HFFc6 (cell line): ENCODE results near the gene PRKCE. TPM values are rescaled to one million over a fixed set of nuclear protein-coding genes. Genes with fewer than 3 reads are reported as not detected.
"Not testable (repeated sequence)": the region's sequence is repeated elsewhere in the genome, so short reads cannot be mapped to it uniquely, and the experiment has no call there.

ENCODE experiments used
- DNase-seq: peaks from one replicate; pipeline ENCODE4 v3.0.0-alpha.2; 2018
- H3K27ac Mint-ChIP-seq: 2 replicates; pipeline ENCODE4 v1.8.0; 2020; ENCODE audit warnings: mild to moderate bottlenecking, mixed read lengths
- H3K27me3 Mint-ChIP-seq: 2 replicates; pipeline ENCODE4 v1.8.0; 2021; ENCODE audit warnings: mild to moderate bottlenecking, moderate library complexity, mixed read lengths; ENCODE audit not compliant: insufficient read depth
- H3K36me3 Mint-ChIP-seq: 2 replicates; pipeline ENCODE4 v1.8.0; 2021; ENCODE audit warnings: low read depth, mixed read lengths
- H3K4me1 Mint-ChIP-seq: 2 replicates; pipeline ENCODE4 v1.8.0; 2020; ENCODE audit warnings: low read depth, mixed read lengths
- H3K4me3 Mint-ChIP-seq: 2 replicates; pipeline ENCODE4 v1.8.0; 2020; ENCODE audit warnings: mild to moderate bottlenecking, moderate library complexity, mixed read lengths
- H3K9me3 Mint-ChIP-seq: 2 replicates; pipeline ENCODE4 v1.8.0; 2020; ENCODE audit warnings: mild to moderate bottlenecking, mixed read lengths
- total RNA-seq, 6 experiments: library from RNA; stranded (reverse); fragmentation: NEBNext Ultra II Directional; extraction: Animal tissue kit (Norgen Biotek cat#: 25700); gene quantifications; 2 replicates in 1 of 6; 3 replicates in 5 of 6; pipeline ENCODE4 v1.2.3, GENCODE V29; 2021
- TF ChIP-seq, protein P1 (sequence below): fragments of 200-600 bp; sonication (generic); IDR thresholded peaks from 2 replicates; pipeline ENCODE4 v1.5.0; 2021; ENCODE audit warnings: antibody characterized with exemption, mild to moderate bottlenecking

The PRKCE gene
- total RNA-seq, 6 experiments from 2014 or later: 10.8 to 13.7 (median 12.0) TPM

DNA sequence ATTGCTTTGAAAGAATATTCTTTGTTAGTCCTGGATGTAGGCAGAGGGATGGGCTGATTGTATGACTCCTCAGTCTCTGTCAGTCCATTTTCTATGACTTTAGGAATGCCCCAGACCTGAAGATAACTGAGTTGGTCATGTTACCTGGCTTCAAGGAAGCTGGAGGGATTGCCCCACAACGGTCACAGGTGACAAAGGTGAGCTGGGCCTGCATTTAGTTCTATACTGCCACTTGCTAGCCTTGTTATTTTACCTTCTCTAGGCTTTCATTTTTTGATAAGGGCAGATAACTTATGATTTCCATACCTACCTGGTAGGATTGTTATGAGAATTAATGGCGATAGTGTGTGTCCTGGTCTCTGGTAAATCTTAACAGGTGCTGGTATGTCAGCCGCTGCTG is 260.1 kb downstream of the PRKCE start:
- Mint-ChIP-seq H3K36me3 (peaks cover 2% of the 10 kb centered on the region; the same call in 1 of the 2 replicates), H3K4me1 (peaks cover 18% of the 10 kb centered on the region), H3K27ac (no peak overlapping the region), H3K9me3 (no peaks in the 10 kb centered on the region), H3K4me3 (no peak overlapping the region), H3K27me3 (peaks cover 5% of the 10 kb centered on the region)
- no peak for DNase-seq
- TF ChIP-seq, protein P1, sequence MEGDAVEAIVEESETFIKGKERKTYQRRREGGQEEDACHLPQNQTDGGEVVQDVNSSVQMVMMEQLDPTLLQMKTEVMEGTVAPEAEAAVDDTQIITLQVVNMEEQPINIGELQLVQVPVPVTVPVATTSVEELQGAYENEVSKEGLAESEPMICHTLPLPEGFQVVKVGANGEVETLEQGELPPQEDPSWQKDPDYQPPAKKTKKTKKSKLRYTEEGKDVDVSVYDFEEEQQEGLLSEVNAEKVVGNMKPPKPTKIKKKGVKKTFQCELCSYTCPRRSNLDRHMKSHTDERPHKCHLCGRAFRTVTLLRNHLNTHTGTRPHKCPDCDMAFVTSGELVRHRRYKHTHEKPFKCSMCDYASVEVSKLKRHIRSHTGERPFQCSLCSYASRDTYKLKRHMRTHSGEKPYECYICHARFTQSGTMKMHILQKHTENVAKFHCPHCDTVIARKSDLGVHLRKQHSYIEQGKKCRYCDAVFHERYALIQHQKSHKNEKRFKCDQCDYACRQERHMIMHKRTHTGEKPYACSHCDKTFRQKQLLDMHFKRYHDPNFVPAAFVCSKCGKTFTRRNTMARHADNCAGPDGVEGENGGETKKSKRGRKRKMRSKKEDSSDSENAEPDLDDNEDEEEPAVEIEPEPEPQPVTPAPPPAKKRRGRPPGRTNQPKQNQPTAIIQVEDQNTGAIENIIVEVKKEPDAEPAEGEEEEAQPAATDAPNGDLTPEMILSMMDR: no peak

DNA sequence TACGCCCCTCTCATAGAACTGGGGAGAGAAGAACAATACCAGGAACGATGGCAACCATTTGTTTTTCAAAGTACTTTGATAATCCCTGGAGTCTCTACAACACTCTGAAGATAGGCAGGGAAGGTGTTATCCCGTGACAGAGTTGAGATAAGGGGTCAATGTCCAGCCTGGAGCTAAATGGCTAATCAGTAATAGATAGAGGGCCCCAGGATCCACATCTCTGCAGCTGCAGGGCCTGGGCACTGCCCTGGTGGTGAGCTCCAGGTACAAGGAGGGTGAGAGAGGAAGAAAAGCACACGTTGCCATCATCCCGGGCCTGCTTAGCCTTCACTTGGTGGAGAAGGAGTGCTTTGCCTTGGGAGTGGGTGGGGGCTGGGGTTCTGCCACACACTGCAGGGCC is 260.6 kb downstream of the PRKCE start:
- no peak overlapping the region for H3K4me3 Mint-ChIP-seq
- peaks cover 3% of the 10 kb centered on the region; the same call in 1 of the 2 replicates for H3K27me3 Mint-ChIP-seq
- peaks cover 7% of the 10 kb centered on the region; the same call in 1 of the 2 replicates for H3K36me3 Mint-ChIP-seq
- no peak for DNase-seq
- no peaks in the 10 kb centered on the region for H3K9me3 Mint-ChIP-seq
- H3K27ac Mint-ChIP-seq: no peak overlapping the region
- TF ChIP-seq, protein P1: no peak
- H3K4me1 Mint-ChIP-seq: peaks cover 18% of the 10 kb centered on the region

DNA sequence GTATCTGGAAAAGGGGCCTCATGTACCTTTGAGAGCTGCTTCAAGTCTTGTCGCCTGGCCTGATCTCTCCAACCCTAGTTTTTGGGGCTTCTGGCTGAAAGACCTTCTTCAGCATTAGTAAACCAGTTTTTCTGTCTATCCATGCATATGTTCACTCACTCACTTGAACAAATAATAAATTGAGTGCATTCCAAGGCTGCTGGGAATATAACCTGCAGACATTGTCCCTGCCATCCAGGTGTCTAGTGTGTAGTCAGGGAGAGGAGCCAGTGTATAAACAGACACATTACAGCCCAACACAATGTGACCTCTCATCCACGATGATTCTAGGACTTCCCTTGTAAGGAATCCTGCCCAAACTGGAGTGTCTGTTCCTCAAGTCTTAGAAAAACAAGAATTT is 262.1 kb downstream of the PRKCE start:
- H3K9me3 Mint-ChIP-seq: no peaks in the 10 kb centered on the region
- no peak overlapping the region for H3K27ac Mint-ChIP-seq
- H3K36me3 Mint-ChIP-seq: peaks cover 7% of the 10 kb centered on the region; the same call in 1 of the 2 replicates
- TF ChIP-seq, protein P1: no peak
- peaks cover 14% of the 10 kb centered on the region for H3K4me1 Mint-ChIP-seq
- H3K4me3 Mint-ChIP-seq: no peak overlapping the region
- peaks cover 3% of the 10 kb centered on the region; the same call in 1 of the 2 replicates for H3K27me3 Mint-ChIP-seq
- no peak for DNase-seq

- Mint-ChIP-seq H3K36me3 (peaks cover 7% of the 10 kb centered on the region; the same call in 1 of the 2 replicates), H3K4me1 (no peaks in the 10 kb centered on the region), H3K27ac (no peak overlapping the region), H3K9me3 (no peaks in the 10 kb centered on the region), H3K27me3 (peaks cover 3% of the 10 kb centered on the region; the same call in 1 of the 2 replicates), H3K4me3 (no peak overlapping the region)
- TF ChIP-seq, protein P1: no peak
- DNase-seq: no peak
Measured at GRCh38 chr2:45915523-45915922, 264.0 kb downstream of the PRKCE start.

DNA sequence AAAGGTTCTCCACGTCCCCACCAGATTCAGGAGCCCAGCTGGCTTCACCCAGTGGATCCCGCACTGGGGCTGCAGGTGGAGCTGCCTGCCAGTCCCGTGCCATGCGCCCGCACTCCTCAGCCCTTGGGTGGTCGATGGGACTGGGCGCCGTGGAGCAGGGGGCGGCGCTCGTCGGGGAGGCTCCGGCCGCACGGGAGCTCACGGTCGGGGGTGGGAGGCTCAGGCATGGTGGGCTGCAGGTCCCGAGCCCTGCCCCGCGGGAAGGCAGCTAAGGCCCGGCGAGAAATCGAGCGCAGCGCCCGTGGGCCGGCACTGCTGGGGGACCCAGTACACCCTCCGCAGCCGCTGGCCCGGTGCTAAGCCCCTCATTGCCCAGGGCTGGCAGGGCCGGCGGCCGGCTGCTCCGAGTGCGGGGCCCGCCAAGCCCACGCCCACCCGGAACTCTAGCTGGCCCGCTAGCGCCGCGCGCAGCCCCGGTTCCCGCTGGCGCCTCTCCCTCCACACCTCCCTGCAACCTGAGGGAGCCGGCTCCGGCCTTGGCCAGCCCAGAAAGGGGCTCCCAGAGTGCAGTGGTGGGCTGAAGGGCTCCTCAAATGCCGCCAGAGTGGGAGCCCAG is 266.2 kb downstream of the PRKCE start:
- not testable (repeated sequence) for H3K27me3 Mint-ChIP-seq, H3K4me1 Mint-ChIP-seq, H3K36me3 Mint-ChIP-seq, DNase-seq, H3K27ac Mint-ChIP-seq, H3K9me3 Mint-ChIP-seq, H3K4me3 Mint-ChIP-seq

GRCh38 chr2:45918463-45919159 is 267.1 kb downstream of the PRKCE start:
- TF ChIP-seq, protein P1: no peak
- no peak overlapping the region for H3K27ac Mint-ChIP-seq
- no peak overlapping the region for H3K4me3 Mint-ChIP-seq
- H3K36me3 Mint-ChIP-seq: peaks cover 7% of the 10 kb centered on the region; the same call in 1 of the 2 replicates
- H3K9me3 Mint-ChIP-seq: no peaks in the 10 kb centered on the region
- no peaks in the 10 kb centered on the region for H3K27me3 Mint-ChIP-seq
- no peak for DNase-seq
- peaks cover 3% of the 10 kb centered on the region; the same call in 1 of the 2 replicates for H3K4me1 Mint-ChIP-seq
